Measurements from ENCODE around the gene HSPBP1. TPM values are rescaled to one million over a fixed set of nuclear protein-coding genes. Genes with fewer than 3 reads are reported as not detected.
A peak's percentile ranks its signal among the peaks of the same experiment; 100 is the strongest.

HSPBP1 gene
- total RNA-seq, 2 experiments from 2014 or later, result 35.0 to 38.2 TPM

DNA sequence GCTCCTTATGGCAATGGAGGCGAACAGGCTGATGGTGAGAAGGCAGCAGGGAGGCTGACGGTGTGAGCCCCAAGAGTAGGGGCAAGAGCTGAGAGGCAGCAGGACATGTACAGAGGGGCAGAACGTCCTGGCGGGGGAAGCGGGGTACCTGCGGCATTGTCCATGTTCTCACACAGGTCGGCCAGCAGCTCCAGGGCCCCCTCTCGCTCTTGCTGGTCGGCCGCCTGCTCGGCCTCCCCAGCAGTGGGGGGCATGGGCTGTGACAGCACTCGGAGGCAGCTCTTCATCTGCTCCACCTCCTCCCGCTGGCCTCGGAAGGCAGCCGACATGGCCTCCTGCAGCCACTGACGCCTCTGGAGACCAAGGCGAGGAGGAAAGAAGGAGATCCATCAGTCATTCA lies 2.4 kb downstream of the HSPBP1 start:
- Mint-ChIP-seq H3K4me1 (peaks cover 54% of the 10 kb centered on the region), H3K27me3 (no peaks in the 10 kb centered on the region)
- CTCF ChIA-PET, result interaction anchor here (1.0 to 3.8 kb wide), 6 partner anchors 14 to 199 kb away, joined by 3 to 19 read pairs (median 3); partner anchors contain the start of genes DNAAF3 and ZNF628

DNA sequence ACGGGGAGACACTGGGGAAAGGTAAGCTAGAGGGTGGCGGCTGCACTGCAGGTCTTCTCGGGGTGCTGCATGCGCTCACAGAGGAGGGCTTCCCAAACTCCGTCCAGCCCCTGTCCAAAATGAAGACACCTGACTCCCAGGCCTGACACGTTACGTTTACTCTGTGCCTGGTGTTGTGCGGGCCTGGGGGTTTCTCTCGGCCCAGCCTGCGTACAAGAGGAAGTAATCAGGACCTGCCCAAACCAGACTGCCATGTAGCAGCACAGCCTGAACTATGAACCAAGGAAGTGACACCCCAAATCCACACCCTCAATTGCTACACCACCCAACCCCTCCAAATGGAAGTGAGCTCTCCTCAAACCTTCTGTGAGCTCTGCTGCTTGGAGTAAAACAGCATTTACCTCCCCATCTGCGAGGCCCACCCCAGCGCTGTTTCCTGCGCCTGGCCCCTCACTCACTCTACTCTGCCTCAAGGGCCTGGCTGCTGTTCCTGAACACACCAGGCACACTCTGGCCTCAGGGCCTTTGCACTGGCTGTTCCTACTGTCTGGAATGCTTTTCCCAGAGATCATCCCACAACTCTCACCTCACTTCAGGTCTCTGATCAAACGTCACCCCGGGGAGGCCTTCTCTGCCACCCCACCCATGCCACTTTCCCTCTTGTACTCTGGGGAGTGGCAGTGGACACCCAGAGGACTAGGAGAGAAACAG lies 3.0 kb downstream of the HSPBP1 start:
- Mint-ChIP-seq H3K4me3 (peak overlapping the region; percentile 68), H3K9me3 (ENCODE audit: low read depth) (no peaks in the 10 kb centered on the region), H3K27me3 (no peaks in the 10 kb centered on the region), H3K27ac (peak overlapping the region; percentile 98), H3K4me1 (peaks cover 52% of the 10 kb centered on the region), H3K36me3 (peaks cover 13% of the 10 kb centered on the region)
- DNase-seq (peak; percentile 64), ATAC-seq (peak; percentile 11)
- CTCF ChIA-PET, result interaction anchor here (1.0 to 3.8 kb wide), 7 partner anchors 15 to 199 kb away, joined by 3 to 19 read pairs (median 3); partner anchors contain the start of genes DNAAF3, PPP6R1 and ZNF628

More for the DNA sequence above, 2.4 kb downstream of the HSPBP1 start:
- H3K4me3 Mint-ChIP-seq, result peak overlapping the region; percentile 68
- H3K36me3 Mint-ChIP-seq, result peaks cover 8% of the 10 kb centered on the region
- DNase-seq, result no peak
- no peaks in the 10 kb centered on the region for H3K9me3 Mint-ChIP-seq (ENCODE audit: low read depth)
- peak overlapping the region; percentile 98 for H3K27ac Mint-ChIP-seq
- ATAC-seq, result no peak

DNA sequence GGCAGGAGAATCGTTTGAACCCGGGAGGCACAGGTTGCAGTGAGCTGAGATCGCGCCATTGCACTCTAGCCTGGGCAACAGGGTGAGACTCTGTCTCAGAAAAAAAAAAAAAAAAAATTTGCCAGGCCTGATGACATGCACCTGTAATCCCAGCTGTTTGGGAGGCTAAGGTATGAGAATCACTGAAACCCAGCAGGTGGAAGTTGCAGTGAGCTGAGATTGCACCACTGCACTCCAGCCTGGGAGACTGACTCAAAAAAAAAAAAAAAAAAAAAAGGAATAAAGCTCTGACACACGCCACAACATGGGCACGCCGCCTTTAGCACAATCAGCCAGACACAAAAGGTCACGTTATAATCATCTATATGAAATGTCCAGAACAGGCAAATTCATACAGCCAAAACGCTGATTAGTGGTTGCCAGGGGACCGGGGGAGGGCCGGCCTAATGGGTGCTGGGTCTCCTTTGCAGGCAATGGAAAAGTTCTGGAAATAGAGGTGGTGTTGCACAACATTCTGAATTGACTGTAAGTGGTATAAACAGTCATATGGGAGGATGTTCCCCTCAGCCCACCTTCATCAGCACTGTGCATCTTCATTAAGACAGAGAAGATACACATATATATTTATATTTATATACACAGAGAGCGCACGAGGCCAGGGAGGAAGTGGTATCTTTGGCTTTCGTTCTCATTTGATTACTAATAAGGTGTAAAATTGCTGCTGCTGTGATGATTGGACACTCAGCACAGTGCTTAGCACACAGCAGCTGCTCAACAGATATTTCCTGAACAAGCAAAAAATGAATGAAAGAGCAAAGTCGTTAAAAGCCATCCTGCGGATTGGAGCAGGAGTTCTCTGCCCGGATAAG lies 3.8 kb downstream of the HSPBP1 start:
- Mint-ChIP-seq H3K4me1 (peaks cover 48% of the 10 kb centered on the region), H3K27me3 (no peaks in the 10 kb centered on the region), H3K4me3 (peak overlapping the region; percentile 68), H3K27ac (peak overlapping the region; percentile 98), H3K9me3 (ENCODE audit: low read depth) (no peaks in the 10 kb centered on the region), H3K36me3 (peaks cover 13% of the 10 kb centered on the region)
- CTCF ChIA-PET, result interaction anchor here (1.0 to 3.8 kb wide), 6 partner anchors 16 to 115 kb away, joined by 3 to 19 read pairs (median 6); partner anchors contain the start of genes DNAAF3, PPP6R1 and TMEM238
- DNase-seq (peak; percentile 70), ATAC-seq (peak; percentile 42)

DNA sequence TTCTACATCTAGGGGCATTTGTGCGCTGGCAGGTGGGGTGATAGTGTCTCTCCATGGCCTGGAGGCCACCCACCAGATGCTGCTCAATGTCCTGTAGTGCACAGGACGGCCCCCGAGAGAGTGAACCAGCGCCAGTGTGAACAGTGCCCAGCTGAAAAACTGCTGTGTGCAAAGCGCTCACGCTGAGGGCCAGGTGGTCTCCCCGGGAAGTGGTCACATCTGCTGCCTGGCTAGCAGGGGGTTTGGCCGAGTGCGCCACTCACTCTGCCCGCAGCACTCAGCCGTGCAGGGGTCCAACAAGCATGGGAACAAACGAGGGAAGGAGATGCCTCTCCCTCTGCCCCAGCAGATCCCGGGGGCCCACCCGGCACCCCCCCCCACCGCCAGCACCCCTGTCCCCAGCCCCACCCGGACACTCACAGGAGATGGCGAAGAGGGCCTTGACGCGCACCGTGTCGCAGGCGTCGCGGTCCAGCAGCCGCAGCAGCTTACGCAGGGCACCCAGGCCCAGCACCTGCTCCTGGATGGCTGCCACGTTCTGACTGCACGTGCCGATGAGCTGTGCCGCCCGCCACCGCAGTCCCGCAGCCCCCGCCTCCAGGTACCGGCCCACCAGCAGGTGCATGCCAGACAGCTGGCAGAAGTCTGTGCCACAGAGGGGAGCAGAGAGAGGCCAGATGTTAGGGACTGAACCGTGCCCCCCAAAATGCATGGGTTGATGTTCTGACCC lies 5.8 kb downstream of the HSPBP1 start:
- Mint-ChIP-seq H3K27ac (no peak overlapping the region), H3K27me3 (no peaks in the 10 kb centered on the region), H3K4me1 (peaks cover 46% of the 10 kb centered on the region), H3K9me3 (ENCODE audit: low read depth) (no peaks in the 10 kb centered on the region), H3K36me3 (peaks cover 16% of the 10 kb centered on the region), H3K4me3 (no peak overlapping the region)
- ATAC-seq, result no peak
- no peak for DNase-seq
- CTCF ChIA-PET, result interaction anchor here (1.1 to 1.8 kb wide), 2 partner anchors 17 to 110 kb away, joined by 3 to 6 read pairs; partner anchors contain the start of gene TMEM238

DNA sequence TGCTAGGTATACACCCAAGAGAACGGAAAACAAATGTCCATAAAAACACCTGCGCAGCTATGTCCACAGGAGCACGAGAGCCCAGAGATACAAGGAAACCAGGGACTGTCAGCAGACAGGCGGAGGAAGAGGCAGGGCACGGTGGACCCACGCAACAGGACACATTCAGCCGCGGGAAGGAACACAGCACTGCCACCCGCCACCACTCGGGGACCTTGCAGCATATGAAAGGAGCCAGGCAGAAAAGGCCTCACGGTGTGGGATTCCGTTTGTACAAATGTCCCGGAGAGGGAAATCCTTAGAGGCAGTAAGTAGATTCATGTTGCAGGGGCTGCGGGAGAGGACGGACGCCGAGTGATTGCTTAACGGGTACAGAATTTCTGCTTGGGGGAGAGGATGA lies 7.8 kb downstream of the HSPBP1 start:
- CTCF ChIA-PET, result no interaction called here
- Mint-ChIP-seq H3K4me3 (no peak overlapping the region), H3K27ac (no peak overlapping the region), H3K36me3 (peaks cover 19% of the 10 kb centered on the region), H3K9me3 (ENCODE audit: low read depth) (peaks cover 2% of the 10 kb centered on the region), H3K27me3 (no peaks in the 10 kb centered on the region), H3K4me1 (peaks cover 28% of the 10 kb centered on the region)
- no peak for DNase-seq
- ATAC-seq, result no peak

DNA sequence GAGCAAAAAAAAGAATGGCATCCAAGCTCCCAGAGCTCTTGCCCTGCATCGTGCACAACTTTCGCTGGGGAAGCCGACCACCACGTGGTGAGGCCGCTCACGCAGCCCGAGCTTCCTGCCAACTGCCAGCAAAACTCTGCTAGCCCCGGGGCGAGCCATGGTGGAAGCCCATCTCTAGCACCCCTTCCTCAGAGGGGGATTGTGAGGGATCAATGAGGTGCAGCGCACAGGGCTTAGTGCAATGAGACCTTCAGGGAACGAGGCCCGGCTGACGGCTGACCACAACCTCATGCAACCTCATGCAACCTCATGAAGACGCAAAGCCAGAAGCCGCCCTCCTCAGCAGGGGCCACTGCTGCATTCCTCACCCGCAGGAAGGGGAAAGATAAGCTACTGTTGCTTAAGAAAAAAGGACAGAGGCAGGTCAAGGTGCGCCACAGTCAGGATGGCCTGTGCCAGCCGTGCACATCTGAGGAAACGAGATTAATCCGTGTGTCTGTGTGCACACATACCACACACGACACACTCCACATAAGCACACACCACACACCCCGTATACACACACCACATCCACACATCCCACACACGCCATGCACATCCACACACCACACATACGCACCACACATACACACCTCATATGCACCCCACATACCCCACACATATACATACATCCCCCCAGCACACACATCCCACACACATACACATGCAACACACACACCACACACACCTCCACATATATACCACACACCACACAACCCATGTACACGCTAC lies 9.6 kb downstream of the HSPBP1 start:
- Mint-ChIP-seq H3K4me3 (peak overlapping the region; percentile 1), H3K9me3 (ENCODE audit: low read depth) (peaks cover 10% of the 10 kb centered on the region), H3K4me1 (peaks cover 19% of the 10 kb centered on the region), H3K27me3 (no peaks in the 10 kb centered on the region), H3K27ac (peak overlapping the region; percentile 41), H3K36me3 (peaks cover 26% of the 10 kb centered on the region)
- ATAC-seq (peak; percentile 43), DNase-seq (peak; percentile 67)
- CTCF ChIA-PET, result interaction anchor here (0.7 to 1.2 kb wide), 2 partner anchors 10 to 148 kb away, joined by 3 read pairs; partner anchors contain the start of gene HSPBP1

DNA sequence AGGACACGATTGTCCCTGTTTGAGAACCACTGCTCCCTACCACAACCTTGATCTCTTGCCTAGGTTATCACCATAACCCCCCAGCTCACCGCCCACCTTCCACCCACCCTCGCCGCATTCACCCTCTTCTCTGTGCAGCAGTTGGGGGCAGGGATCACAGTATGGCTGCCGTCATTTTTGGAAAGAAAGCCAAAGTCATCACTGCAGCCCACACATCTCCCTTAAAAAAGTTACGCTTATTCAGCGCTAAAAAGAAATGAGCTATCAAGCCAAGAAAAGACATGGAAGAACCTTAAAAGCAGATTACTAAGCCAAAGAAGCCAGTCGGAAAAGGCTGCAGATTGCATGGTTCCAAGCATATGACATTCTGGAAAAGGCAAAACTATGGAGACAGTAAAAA lies 10.6 kb downstream of the HSPBP1 start:
- H3K4me1 Mint-ChIP-seq, result peaks cover 19% of the 10 kb centered on the region
- H3K4me3 Mint-ChIP-seq, result no peak overlapping the region
- no peak for DNase-seq
- H3K27me3 Mint-ChIP-seq, result no peaks in the 10 kb centered on the region
- H3K27ac Mint-ChIP-seq, result no peak overlapping the region
- CTCF ChIA-PET, result interaction anchor here (1.2 kb wide), 1 partner anchor 149 kb away, joined by 3 read pairs; no protein-coding TSS in a partner anchor
- H3K9me3 Mint-ChIP-seq (ENCODE audit: low read depth), result peaks cover 10% of the 10 kb centered on the region
- no peak for ATAC-seq
- peaks cover 26% of the 10 kb centered on the region for H3K36me3 Mint-ChIP-seq

DNA sequence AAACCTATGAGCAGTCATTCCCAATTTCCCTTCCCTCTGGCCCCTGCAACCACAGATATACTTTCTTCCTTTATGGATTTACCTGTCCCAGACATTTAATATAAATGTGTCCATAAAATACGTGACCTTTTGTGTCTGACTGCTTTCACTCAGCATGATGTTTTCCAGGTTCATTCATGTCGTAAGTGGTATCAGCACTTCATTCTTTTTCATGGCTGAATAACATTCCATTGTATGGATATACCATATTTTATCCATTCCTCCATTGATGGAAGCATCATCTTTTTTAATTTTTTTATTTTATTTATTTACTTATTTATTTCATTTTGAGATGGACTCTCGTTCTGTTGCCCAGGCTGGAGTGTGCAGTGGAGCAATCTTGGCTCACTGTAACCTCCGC lies 13.1 kb downstream of the HSPBP1 start:
- no peak overlapping the region for H3K4me3 Mint-ChIP-seq
- H3K27me3 Mint-ChIP-seq, result no peaks in the 10 kb centered on the region
- H3K27ac Mint-ChIP-seq, result no peak overlapping the region
- H3K9me3 Mint-ChIP-seq (ENCODE audit: low read depth), result peaks cover 10% of the 10 kb centered on the region
- peaks cover 19% of the 10 kb centered on the region for H3K4me1 Mint-ChIP-seq
- CTCF ChIA-PET, result no interaction called here
- peaks cover 22% of the 10 kb centered on the region for H3K36me3 Mint-ChIP-seq
- ATAC-seq, result no peak
- DNase-seq, result no peak

DNA sequence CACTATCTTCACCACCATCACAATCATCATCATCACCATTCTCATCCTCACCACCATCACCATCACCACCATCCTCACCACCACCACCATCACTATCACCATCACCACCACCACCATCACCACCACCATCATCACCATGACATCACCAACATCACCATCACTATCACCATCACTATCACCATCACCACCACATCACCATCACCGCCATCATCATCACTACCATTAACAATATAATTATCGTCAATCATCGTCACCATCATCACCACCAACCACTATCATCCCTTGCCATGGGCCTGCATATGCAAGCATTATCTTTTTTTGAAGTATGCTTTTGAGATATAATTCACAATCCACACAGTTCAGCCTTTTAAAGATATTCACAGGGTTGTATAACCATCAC lies 13.5 kb downstream of the HSPBP1 start:
- H3K27ac Mint-ChIP-seq, result peak overlapping the region; percentile 57
- H3K4me1 Mint-ChIP-seq, result peaks cover 19% of the 10 kb centered on the region
- CTCF ChIA-PET, result interaction anchor here (1.6 kb wide), 1 partner anchor 35 kb away, joined by 6 read pairs; no protein-coding TSS in a partner anchor
- DNase-seq, result no peak
- peak overlapping the region; percentile 2 for H3K4me3 Mint-ChIP-seq
- H3K9me3 Mint-ChIP-seq (ENCODE audit: low read depth), result peaks cover 10% of the 10 kb centered on the region
- ATAC-seq, result no peak
- H3K36me3 Mint-ChIP-seq, result peaks cover 22% of the 10 kb centered on the region
- H3K27me3 Mint-ChIP-seq, result no peaks in the 10 kb centered on the region

DNA sequence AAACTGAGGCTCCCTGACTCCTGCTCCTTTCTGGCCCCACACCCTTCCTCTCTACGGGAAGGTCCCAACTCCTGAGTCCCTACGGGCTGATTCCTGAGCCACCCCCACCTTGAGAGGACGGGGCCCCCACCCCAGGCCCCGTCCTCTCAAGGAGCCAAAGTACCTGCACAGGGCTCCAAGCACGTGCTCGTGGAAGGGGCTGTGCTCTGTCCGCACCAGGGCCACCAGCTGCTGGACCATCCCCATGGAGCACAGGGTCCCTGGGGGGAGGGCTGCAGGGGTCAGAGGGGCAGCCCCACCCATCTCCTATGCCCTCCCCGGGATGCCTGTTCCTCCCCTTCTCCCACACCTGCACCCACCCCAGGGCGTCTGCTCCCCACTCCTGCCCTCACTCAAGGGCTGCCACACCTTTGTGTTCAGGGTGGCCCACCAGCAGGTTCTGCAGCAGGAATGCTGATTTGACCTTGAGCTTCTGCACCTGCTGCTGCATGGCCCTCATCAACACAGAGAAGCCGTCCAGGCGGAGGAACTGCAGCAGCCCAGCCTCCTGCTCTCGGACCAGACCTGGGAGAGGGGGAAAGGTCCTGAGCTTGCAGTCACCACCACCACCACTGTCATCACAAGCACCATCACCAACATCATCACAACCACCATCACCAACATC lies 14.1 kb downstream of the HSPBP1 start:
- peaks cover 22% of the 10 kb centered on the region for H3K36me3 Mint-ChIP-seq
- no peaks in the 10 kb centered on the region for H3K27me3 Mint-ChIP-seq
- H3K27ac Mint-ChIP-seq, result peak overlapping the region; percentile 57
- peaks cover 18% of the 10 kb centered on the region for H3K4me1 Mint-ChIP-seq
- no peak for ATAC-seq
- CTCF ChIA-PET, result interaction anchor here (1.6 kb wide), 1 partner anchor 36 kb away, joined by 6 read pairs; no protein-coding TSS in a partner anchor
- no peak for DNase-seq
- H3K9me3 Mint-ChIP-seq (ENCODE audit: low read depth), result peaks cover 10% of the 10 kb centered on the region
- H3K4me3 Mint-ChIP-seq, result no peak overlapping the region

DNA sequence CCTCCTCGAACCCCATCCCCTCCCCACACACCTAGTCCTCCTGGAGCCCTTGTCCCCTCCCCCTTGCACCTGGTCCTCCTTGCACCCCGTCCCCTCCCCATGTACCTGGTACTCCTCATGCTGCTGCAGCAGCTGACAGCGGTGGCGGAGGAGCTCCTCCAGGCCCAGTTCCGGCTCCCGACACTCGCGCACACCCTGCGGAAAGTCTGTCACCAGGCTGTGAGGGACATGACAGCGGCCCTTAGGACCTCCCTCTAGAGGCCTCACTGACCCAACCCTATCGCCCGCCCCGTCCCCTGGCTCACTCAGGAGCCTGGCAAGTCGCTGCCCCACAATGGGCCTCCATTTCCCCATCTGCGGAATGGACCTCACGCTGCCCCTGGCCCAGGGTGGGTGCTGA lies 14.7 kb downstream of the HSPBP1 start:
- CTCF ChIA-PET, result interaction anchor here (1.6 kb wide), 1 partner anchor 37 kb away, joined by 6 read pairs; no protein-coding TSS in a partner anchor
- Mint-ChIP-seq H3K27ac (no peak overlapping the region), H3K4me3 (no peak overlapping the region), H3K9me3 (ENCODE audit: low read depth) (peaks cover 10% of the 10 kb centered on the region), H3K36me3 (peaks cover 22% of the 10 kb centered on the region), H3K27me3 (no peaks in the 10 kb centered on the region), H3K4me1 (peaks cover 17% of the 10 kb centered on the region)
- no peak for DNase-seq
- no peak for ATAC-seq

DNA sequence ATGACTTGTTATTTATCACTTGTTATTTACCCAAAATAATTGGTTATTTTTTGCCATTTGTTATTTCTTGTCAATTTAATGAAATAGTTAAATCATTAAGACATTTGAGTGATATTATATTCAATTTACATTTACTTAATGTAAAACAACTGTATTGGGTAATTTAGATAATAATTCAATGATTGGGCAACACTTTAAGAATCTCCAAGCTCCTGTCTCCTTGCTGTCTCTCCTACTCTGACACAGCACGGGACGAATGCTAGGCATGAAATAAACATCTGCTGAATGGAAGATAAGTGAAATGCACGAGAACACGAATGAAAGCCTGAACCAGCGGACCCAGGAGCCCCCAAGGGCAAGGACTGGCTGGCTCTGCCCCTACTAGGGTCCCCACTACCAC lies 15.4 kb downstream of the HSPBP1 start:
- ATAC-seq (no peak), DNase-seq (no peak)
- Mint-ChIP-seq H3K36me3 (peaks cover 22% of the 10 kb centered on the region), H3K27ac (no peak overlapping the region), H3K27me3 (no peaks in the 10 kb centered on the region), H3K9me3 (ENCODE audit: low read depth) (peaks cover 10% of the 10 kb centered on the region), H3K4me3 (no peak overlapping the region), H3K4me1 (peaks cover 13% of the 10 kb centered on the region)
- CTCF ChIA-PET, result no interaction called here

All from activated CD8-positive, alpha-beta memory T cell treated with anti-CD3 and anti-CD28 coated beads, Interleukin-2, amount 10 ng/mL, durations not matched to agents 7 days and 5 days (primary cell).